Spleen (tissue), 11 donors: ENCODE data around the gene MRTFB. TPM values are rescaled to one million over a fixed set of nuclear protein-coding genes. Genes with fewer than 3 reads are reported as not detected.
A peak's percentile ranks its signal among the peaks of the same experiment; 100 is the strongest.
"Not testable (repeated sequence)": the region's sequence is repeated elsewhere in the genome, so short reads cannot be mapped to it uniquely, and the experiment has no call there.

Source experiments
- DNase-seq: peaks from one replicate; pipeline ENCODE4 v3.0.0-alpha.2; 2020
- H3K27ac ChIP-seq, 8 donors: fragments of 200-600 bp; sonication (generic) in 7 of 8; 1 replicate in 4 of 8; 2 replicates in 4 of 8; pipeline versions ENCODE4 v1.5.0 to v1.8.0; 2016 to 2021; ENCODE audit warnings: inconsistent platforms in 4 of 8, mild to moderate bottlenecking in 4 of 8, moderate library complexity in 1 of 8
- H3K27me3 ChIP-seq, 7 donors: fragments of 200-600 bp; sonication (generic) in 6 of 7; replicated peaks in 1 of 7; 1 replicate in 4 of 7; 2 replicates in 3 of 7; pipeline versions ENCODE4 v1.5.0 to v1.8.0; 2016 to 2021; ENCODE audit warnings: inconsistent platforms in 3 of 7, mild to moderate bottlenecking in 1 of 7
- H3K36me3 ChIP-seq, 6 donors: fragments of 200-600 bp; sonication (generic) in 5 of 6; 1 replicate in 4 of 6; 2 replicates in 2 of 6; pipeline versions ENCODE4 v1.5.0 to v1.8.0; 2016 to 2021; ENCODE audit warnings: inconsistent platforms in 2 of 6
- H3K4me1 ChIP-seq, 6 donors: fragments of 200-600 bp; sonication (generic) in 5 of 6; 1 replicate in 3 of 6; 2 replicates in 3 of 6; pipeline versions ENCODE4 v1.5.0 to v1.8.0; 2016 to 2021; ENCODE audit warnings: inconsistent platforms in 3 of 6
- H3K4me3 ChIP-seq, 8 donors: fragments of 200-600 bp; sonication (generic) in 7 of 8; 1 replicate in 4 of 8; 2 replicates in 4 of 8; pipeline versions ENCODE4 v1.5.0 to v1.8.0; 2016 to 2021; ENCODE audit warnings: inconsistent platforms in 4 of 8, mild to moderate bottlenecking in 4 of 8, moderate library complexity in 2 of 8
- H3K9me3 ChIP-seq, 8 donors: fragments of 200-600 bp; sonication (generic) in 7 of 8; 1 replicate in 4 of 8; 2 replicates in 4 of 8; pipeline versions ENCODE4 v1.5.0 to v1.8.0; 2016 to 2021; ENCODE audit warnings: inconsistent platforms in 4 of 8
- CTCF ChIP-seq, 11 experiments: fragments of 200-600 bp in 7 of 11; fragments of 450-650 bp in 4 of 11; sonication (generic) in 4 of 11; IDR thresholded peaks in 8 of 11; conservative IDR thresholded peaks in 3 of 11; 1 replicate in 7 of 11; 2 replicates in 4 of 11; pipeline versions ENCODE4 v1.4.0 to v1.8.0; 2016 to 2021; ENCODE audit warnings: antibody characterized with exemption in 11 of 11, inconsistent platforms in 4 of 11, mild to moderate bottlenecking in 1 of 11
- POLR2A ChIP-seq, 3 donors: fragments of 450-650 bp; IDR thresholded peaks; one replicate each; pipeline ENCODE4 v1.5.1; 2017; ENCODE audit warnings: antibody characterized with exemption in 3 of 3, mild to moderate bottlenecking in 1 of 3
- POLR2AphosphoS5 ChIP-seq, 3 donors: sonication (generic); formaldehyde crosslinking; IDR thresholded peaks; one replicate each; pipeline ENCODE4 v1.5.1; 2017; ENCODE audit warnings: antibody characterized with exemption in 3 of 3
- WGBS, 5 donors: extraction: QIAGEN DNeasy Blood & Tissue Kit in 3 of 5; methylation state at CpG; one replicate each; pipeline versions ENCODE4 v1.1.5 to v1.1.7; 2013 to 2018; 5-methylcytosine and 5-hydroxymethylcytosine counted together
- intact Hi-C: fragments of 100-400 bp; cut with DNase I; formaldehyde crosslinking; loops from one replicate; pipeline ENCODE4 v1.15.0; 2023; ENCODE audit warnings: low total_unique reads
- polyA plus RNA-seq, 3 donors: library from polyadenylated mRNA; stranded (reverse); fragments of 200-250 nt; gene quantifications; one replicate each; pipeline ENCODE4 v1.2.1, GENCODE V29; 2013
- total RNA-seq, 7 donors: library from RNA; depleted of rRNA in 3 of 7; stranded (reverse); fragments of >200 nt in 3 of 7; fragmentation: NEBNext Ultra II Directional in 4 of 7; extraction: Animal tissue kit (Norgen Biotek cat#: 25700) in 4 of 7; gene quantifications; one replicate each; pipeline versions ENCODE4 v1.1.0 to v1.2.1, GENCODE V29; 2016 to 2021
- donor health status: healthy with polysubstance abuse.
- donor health status: DM: no; HTN: no; CAD: no; lungs with moderate emphysema.
- donor health status: DM: no; HTN: no; CAD: no.
- donor health status: Bipolar disorder and iron deficiency.
- donor health status: healthy.
- donor health status: DM: no; HTN: no; CAD: no.
- donor health status: DM: yes; HTN: yes; CAD: no.

Gene MRTFB
- total and polyA plus RNA-seq, 10 donors, result 2.3 to 39.3 (median 29.9) TPM

DNA sequence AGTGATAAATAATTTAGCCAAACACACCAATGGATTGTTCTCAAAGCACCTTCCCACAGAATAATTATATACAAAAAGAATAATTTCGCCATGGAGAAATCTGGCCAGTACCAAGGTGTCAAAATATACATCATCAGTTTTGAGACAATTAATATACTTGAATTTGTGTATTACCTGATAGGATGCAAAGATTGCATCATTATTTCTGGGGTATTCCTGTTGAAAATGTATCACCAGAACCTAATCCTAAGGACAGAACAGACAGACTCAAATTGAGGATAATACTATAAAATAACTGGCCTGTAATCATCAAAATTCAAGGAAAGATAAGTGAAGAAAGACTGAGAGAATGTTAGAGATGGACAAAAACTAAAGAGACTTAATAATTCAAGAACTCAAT, 111.9 kb downstream of the MRTFB start:
- no peak overlapping the region for H3K27ac ChIP-seq
- DNase-seq, result no peak
- H3K36me3 ChIP-seq, result no peaks in the 10 kb centered on the region
- no peak overlapping the region for H3K4me3 ChIP-seq
- no peaks in the 10 kb centered on the region for H3K27me3 ChIP-seq
- peaks cover 0 to 24% (median 4%) of the 10 kb centered on the region in 6 donors for H3K4me1 ChIP-seq
- H3K9me3 ChIP-seq, result no peaks in the 10 kb centered on the region
- 94 to 100% (median 97%) methylated on average over 1 of the region's 1 CpG for WGBS, 5 donors
- no peak for TF ChIP-seq POLR2A (IDR thresholded peaks at IDR 0.05)
- TF ChIP-seq POLR2AphosphoS5 (IDR thresholded peaks at IDR 0.05), result no peak
- TF ChIP-seq CTCF (IDR thresholded peaks at IDR 0.05 in 8 of 11, conservative IDR thresholded peaks at IDR 0.05 in 3 of 11), result no peak
- intact Hi-C loops, result loop anchor here (10.0 kb wide), 1 partner anchor 98 kb away; no protein-coding TSS in a partner anchor

DNA sequence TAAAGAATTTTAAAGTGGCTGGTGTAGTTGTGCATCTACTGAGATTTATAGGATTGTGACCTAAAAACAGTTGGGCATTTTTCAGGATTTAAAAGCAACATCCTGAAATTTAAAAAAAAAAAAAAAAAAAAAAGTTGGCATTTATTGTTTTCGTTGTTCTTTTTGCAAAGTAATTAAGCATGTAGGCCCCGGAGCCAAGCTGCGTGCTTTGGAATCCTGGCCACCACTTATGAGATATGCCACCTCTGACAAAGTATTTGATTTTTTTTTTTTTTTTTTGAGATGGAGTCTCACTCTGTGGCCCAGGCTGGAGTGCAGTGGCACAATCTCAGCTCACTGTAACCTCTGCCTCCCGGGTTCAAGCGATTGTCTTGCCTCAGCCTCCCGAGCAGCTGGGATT, 112.8 kb downstream of the MRTFB start:
- H3K27ac ChIP-seq, H3K4me3 ChIP-seq, H3K9me3 ChIP-seq, H3K27me3 ChIP-seq, H3K36me3 ChIP-seq, DNase-seq: not testable (repeated sequence)
- 93 to 98% (median 96%) methylated on average over 6 of the region's 6 CpGs for WGBS, 5 donors
- intact Hi-C loops, result loop anchor here (10.0 kb wide), 1 partner anchor 99 kb away; no protein-coding TSS in a partner anchor
- H3K4me1 ChIP-seq, result peaks cover 0 to 24% (median 4%) of the 10 kb centered on the region in 6 donors

GRCh38 chr16:14186007-14186794, 115.1 kb downstream of the MRTFB start:
- intact Hi-C loops, result loop anchor here (10.0 kb wide), 1 partner anchor 101 kb away; no protein-coding TSS in a partner anchor
- no peak for DNase-seq
- peaks cover 0 to 24% (median 4%) of the 10 kb centered on the region in 6 donors for H3K4me1 ChIP-seq
- TF ChIP-seq POLR2A (IDR thresholded peaks at IDR 0.05) (no peak), CTCF (IDR thresholded peaks at IDR 0.05 in 8 of 11, conservative IDR thresholded peaks at IDR 0.05 in 3 of 11) (peak in 5 of 11 experiments; percentile 19 to 38 (median 28)), POLR2AphosphoS5 (IDR thresholded peaks at IDR 0.05) (no peak)
- H3K36me3 ChIP-seq, result no peaks in the 10 kb centered on the region
- no peaks in the 10 kb centered on the region for H3K27me3 ChIP-seq
- H3K4me3 ChIP-seq, result peak overlapping the region in 3 of 8 donors; percentile 7 to 37 (median 14)
- H3K9me3 ChIP-seq, result no peaks in the 10 kb centered on the region
- peak overlapping the region in 4 of 8 donors; percentile 16 to 41 (median 24) for H3K27ac ChIP-seq
- WGBS, 5 donors, result 68 to 73% (median 71%) methylated on average over 10 of the region's 10 CpGs

GRCh38 chr16:14186795-14187221, 115.7 kb downstream of the MRTFB start:
- Histone ChIP-seq H3K4me3 (peak overlapping the region in 3 of 8 donors; percentile 7 to 37 (median 14)), H3K27me3 (no peaks in the 10 kb centered on the region), H3K9me3 (no peaks in the 10 kb centered on the region), H3K4me1 (peaks cover 0 to 24% (median 4%) of the 10 kb centered on the region in 6 donors), H3K27ac (peak overlapping the region in 4 of 8 donors; percentile 16 to 41 (median 24)), H3K36me3 (no peaks in the 10 kb centered on the region)
- intact Hi-C loops, result loop anchor here (10.0 kb wide), 1 partner anchor 102 kb away; no protein-coding TSS in a partner anchor
- WGBS, 5 donors, result 80 to 90% (median 89%) methylated on average over 5 of the region's 5 CpGs
- TF ChIP-seq CTCF (IDR thresholded peaks at IDR 0.05 in 8 of 11, conservative IDR thresholded peaks at IDR 0.05 in 3 of 11) (no peak), POLR2A (IDR thresholded peaks at IDR 0.05) (no peak), POLR2AphosphoS5 (IDR thresholded peaks at IDR 0.05) (no peak)
- DNase-seq, result no peak
